Measurements from ENCODE around the gene GDA. TPM values are rescaled to one million over a fixed set of nuclear protein-coding genes. Genes with fewer than 3 reads are reported as not detected.
"Not testable (repeated sequence)": the region's sequence is repeated elsewhere in the genome, so short reads cannot be mapped to it uniquely, and the experiment has no call there.

The GDA gene
- total RNA-seq, 1 donor from 2014 or later = 1.5 TPM

DNA sequence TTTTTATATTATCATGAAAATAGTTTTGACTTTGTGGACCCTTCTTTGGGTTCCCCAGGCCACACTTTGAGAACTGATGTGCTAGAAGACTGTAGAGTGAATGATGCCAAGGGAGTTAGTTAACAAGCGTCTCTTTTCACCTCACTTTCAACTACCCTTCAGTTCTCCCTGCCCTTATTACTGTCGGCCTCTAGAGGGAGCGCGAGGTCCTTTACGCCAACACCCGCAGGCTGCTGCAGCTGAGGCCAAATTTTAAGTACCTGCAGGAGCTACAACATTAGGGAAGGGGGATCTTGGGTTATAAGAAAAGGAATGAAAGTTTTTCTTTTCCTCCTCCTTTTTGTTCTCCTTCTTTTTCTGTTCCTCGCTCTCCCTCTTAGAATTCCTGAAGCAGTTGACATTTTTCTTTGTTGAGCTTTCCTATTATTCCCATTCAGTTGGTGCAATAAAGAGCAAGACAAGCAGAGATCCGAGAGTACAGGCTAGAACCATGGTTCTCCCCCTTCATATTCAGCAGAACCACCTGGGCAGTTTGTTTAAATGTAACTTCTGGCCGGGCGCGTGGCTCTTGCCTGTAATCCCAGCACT is 131.8 kb downstream of the GDA start:
- DNase-seq = peak; percentile 61

GRCh38 chr9:72289401-72289800 is 140.2 kb downstream of the GDA start:
- no peak for DNase-seq

GRCh38 chr9:72290311-72290710 is 141.1 kb downstream of the GDA start:
- no peak for DNase-seq

GRCh38 chr9:72291576-72291975 is 142.3 kb downstream of the GDA start:
- not testable (repeated sequence) for DNase-seq

DNA sequence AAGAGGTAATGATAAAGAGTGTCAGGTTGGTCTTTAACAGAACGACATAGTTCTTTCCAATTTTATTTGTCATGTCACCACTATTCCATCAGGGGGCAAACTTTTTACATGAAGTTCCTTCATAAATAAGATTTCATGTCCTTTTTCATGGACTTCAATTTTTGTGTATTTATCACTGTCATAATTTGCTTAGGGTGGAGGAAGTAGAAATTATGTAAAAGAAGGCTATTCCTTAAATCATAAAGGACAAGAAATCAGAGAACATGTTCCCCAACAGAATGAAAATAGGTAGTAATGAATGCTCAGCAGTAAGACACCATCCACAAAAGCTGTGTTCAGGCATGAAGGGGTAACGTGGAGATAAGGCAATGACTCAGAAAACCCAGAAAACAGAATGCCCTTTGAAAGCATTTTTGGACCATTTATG is 143.0 kb downstream of the GDA start:
- DNase-seq = peak; percentile 8

- peak; percentile 89 for DNase-seq
Observed at GRCh38 chr9:72292874-72293607, 143.8 kb downstream of the GDA start.

GRCh38 chr9:72294936-72295335 is 145.7 kb downstream of the GDA start:
- DNase-seq = no peak

GRCh38 chr9:72297516-72297915 is 148.3 kb downstream of the GDA start:
- DNase-seq = no peak

DNA sequence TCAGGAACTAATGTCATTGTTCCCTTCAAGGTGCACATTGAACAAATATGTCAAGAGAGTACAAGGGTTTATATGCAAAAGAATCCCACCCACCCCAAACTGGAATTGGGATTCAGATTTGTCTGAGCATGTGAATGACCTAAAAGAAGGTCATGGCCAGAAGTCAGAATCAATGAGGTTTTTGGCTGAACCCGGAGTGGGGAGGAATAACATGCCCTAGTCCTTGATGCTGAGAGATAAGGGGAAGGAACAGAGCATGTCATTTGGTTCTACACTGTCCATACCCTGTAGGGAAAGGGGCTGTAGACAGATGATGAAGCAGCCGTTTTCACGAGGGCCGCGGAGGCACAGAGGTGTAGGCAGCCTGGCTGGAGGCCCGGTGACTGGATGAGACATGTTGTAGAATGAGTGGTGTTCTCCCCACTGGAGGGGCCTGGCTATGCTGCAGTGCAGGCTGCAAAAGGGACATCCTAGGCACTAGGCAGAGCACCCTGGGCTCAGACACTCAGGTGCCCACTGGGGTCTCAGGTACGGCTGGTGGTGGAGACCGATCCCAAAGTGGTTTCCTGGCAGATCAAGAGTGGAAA is 149.9 kb downstream of the GDA start:
- DNase-seq = no peak

DNA sequence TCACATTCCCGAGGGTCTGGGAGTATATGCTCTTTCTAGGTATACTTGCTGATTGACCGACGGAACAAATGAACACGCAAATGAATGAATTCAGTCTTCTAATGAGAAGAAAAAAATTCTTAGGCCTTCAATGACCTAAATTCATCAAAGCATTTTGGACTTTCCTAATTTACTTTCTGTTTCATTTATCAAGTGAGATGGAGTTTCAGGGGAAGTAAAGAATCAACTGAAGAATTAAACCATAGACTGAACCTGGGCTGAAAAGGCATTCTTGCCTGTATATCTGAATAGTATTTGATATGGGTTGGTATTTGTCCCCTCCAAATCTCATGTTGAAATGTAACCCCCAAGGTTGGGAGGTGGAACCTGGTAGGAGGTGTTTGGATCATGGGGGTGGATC is 151.6 kb downstream of the GDA start:
- DNase-seq = no peak

Small RNAs within 50 kb of the gene (small RNA-seq; reads per million reads assigned to genes)
- not detected for gene RNA5SP285 (ENCODE audit: low replicate concordance)

Other genes starting within 250 kb of the GDA start
- 24.5 TPM for gene ABHD17B, start 238.2 kb upstream of the GDA start, total RNA-seq
- gene C9orf85, start 237.8 kb upstream of the GDA start, total RNA-seq = 16.1 TPM
- not detected for gene C9orf57, start 88.8 kb upstream of the GDA start, total RNA-seq
- 179 TPM for gene ZFAND5, start 215.8 kb downstream of the GDA start, total RNA-seq

Measured in skin of body (tissue), 3 donors.